K562 (cell line): ENCODE results near the gene THAP12.

Source experiments
- CTCF ChIP-seq, 3 experiments: IDR thresholded peaks in 2 of 3; conservative IDR thresholded peaks in 1 of 3; 2 replicates each; pipeline ENCODE4 v1.5.1; 2011 to 2012; ENCODE audit warnings: low read length in 3 of 3, mild to moderate bottlenecking in 3 of 3, control low read depth in 2 of 3, improper control_type of control experiment in 1 of 3, inconsistent platforms in 1 of 3, low read depth in 1 of 3, mixed read lengths in 1 of 3, moderate library complexity in 1 of 3; ENCODE audit not compliant: insufficient read depth in 2 of 3
- EZH2 ChIP-seq: IDR thresholded peaks from 2 replicates; pipeline ENCODE4 v1.6.1; 2012; ENCODE audit warnings: low read depth, mild to moderate bottlenecking, inconsistent platforms, low read length, borderline replicate concordance
- HDAC6 ChIP-seq: IDR thresholded peaks from 2 replicates; pipeline ENCODE4 v1.6.1; 2012; ENCODE audit warnings: low read depth, mild to moderate bottlenecking, control low read depth, inconsistent platforms, low read length, moderate library complexity
- POLR2AphosphoS5 ChIP-seq: IDR thresholded peaks from 2 replicates; pipeline ENCODE4 v1.6.1; 2011; ENCODE audit warnings: mild to moderate bottlenecking, low read depth, low read length, moderate library complexity; ENCODE audit not compliant: control insufficient read depth, insufficient read depth
- RBM17 ChIP-seq: fragments of 200-400 bp; formaldehyde crosslinking; IDR thresholded peaks from 2 replicates; pipeline ENCODE4 v1.6.1; 2017; ENCODE audit warnings: low read depth, mild to moderate bottlenecking, low read length, borderline replicate concordance
- ZNF444 ChIP-seq: fragments of 250-450 bp; sonication (Bioruptor Pico); IDR thresholded peaks from 2 replicates; pipeline ENCODE4 v1.4.0; 2020; ENCODE audit warnings: mild to moderate bottlenecking, moderate library complexity
- ZNF76 ChIP-seq: fragments of 250-450 bp; sonication (Bioruptor Pico); IDR thresholded peaks from 2 replicates; pipeline ENCODE4 v1.4.0; 2020; ENCODE audit warnings: mild to moderate bottlenecking, moderate library complexity, borderline replicate concordance
- TF ChIP-seq, protein P1 (sequence below): sonication (generic); formaldehyde crosslinking; IDR thresholded peaks from 2 replicates; pipeline ENCODE4 v1.8.0; 2023; ENCODE audit warnings: mild to moderate bottlenecking, missing genetic modification reagents

- no peak for TF ChIP-seq POLR2AphosphoS5
- TF ChIP-seq, protein P1, sequence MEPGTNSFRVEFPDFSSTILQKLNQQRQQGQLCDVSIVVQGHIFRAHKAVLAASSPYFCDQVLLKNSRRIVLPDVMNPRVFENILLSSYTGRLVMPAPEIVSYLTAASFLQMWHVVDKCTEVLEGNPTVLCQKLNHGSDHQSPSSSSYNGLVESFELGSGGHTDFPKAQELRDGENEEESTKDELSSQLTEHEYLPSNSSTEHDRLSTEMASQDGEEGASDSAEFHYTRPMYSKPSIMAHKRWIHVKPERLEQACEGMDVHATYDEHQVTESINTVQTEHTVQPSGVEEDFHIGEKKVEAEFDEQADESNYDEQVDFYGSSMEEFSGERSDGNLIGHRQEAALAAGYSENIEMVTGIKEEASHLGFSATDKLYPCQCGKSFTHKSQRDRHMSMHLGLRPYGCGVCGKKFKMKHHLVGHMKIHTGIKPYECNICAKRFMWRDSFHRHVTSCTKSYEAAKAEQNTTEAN: no peak
- no peak for TF ChIP-seq CTCF (IDR thresholded peaks at IDR 0.05 in 2 of 3, conservative IDR thresholded peaks at IDR 0.05 in 1 of 3; ENCODE audit: insufficient read depth in 2 of 3, low read depth in 1 of 3, low read length in 3 of 3)
- no peak for TF ChIP-seq EZH2
- no peak for TF ChIP-seq ZNF76 (CRISPR knock-in tag)
- TF ChIP-seq ZNF444 (CRISPR knock-in tag): no peak
- no peak for TF ChIP-seq HDAC6
- TF ChIP-seq RBM17: no peak
Observed at GRCh38 chr11:76322540-76322939, 58.4 kb downstream of the THAP12 start.
